Tibial nerve (tissue), 4 donors: ENCODE measurements around the gene TNFAIP2. TPM values are rescaled to one million over a fixed set of nuclear protein-coding genes. Genes with fewer than 3 reads are reported as not detected.

Experiments used
- DNase-seq, 2 donors: peaks; one replicate each; pipeline ENCODE4 v3.0.0-alpha.2; 2019; ENCODE audit warnings: low spot score in 2 of 2
- H3K27ac ChIP-seq, 4 donors: fragments of 200-600 bp; sonication (generic) in 3 of 4; one replicate each; pipeline ENCODE4 v1.5.1; 2017 to 2019; ENCODE audit warnings: mild to moderate bottlenecking in 1 of 4
- H3K27me3 ChIP-seq, 2 donors: fragments of 200-600 bp; sonication (generic) in 1 of 2; one replicate each; pipeline versions ENCODE4 v1.5.1 to v1.6.0; 2017 to 2019
- H3K36me3 ChIP-seq, 3 donors: fragments of 200-600 bp; sonication (generic); one replicate each; pipeline ENCODE4 v1.5.1; 2018 to 2019
- H3K4me1 ChIP-seq, 4 donors: fragments of 200-600 bp; sonication (generic) in 3 of 4; one replicate each; pipeline ENCODE4 v1.5.1; 2017 to 2019
- H3K4me3 ChIP-seq, 4 donors: fragments of 200-600 bp; sonication (generic) in 3 of 4; one replicate each; pipeline ENCODE4 v1.5.1; 2017 to 2019; ENCODE audit warnings: mild to moderate bottlenecking in 1 of 4, moderate library complexity in 1 of 4
- H3K9me3 ChIP-seq, 4 donors: fragments of 200-600 bp; sonication (generic) in 3 of 4; one replicate each; pipeline ENCODE4 v1.5.1; 2017 to 2019
- CTCF ChIP-seq, 5 experiments: fragments of 200-600 bp in 3 of 5; fragments of 450-650 bp in 2 of 5; sonication (generic) in 3 of 5; IDR thresholded peaks; one replicate each; pipeline ENCODE4 v1.5.1; 2016 to 2019; ENCODE audit warnings: antibody characterized with exemption in 5 of 5, mild to moderate bottlenecking in 3 of 5, moderate library complexity in 2 of 5
- EP300 ChIP-seq, 2 donors: sonication (generic); formaldehyde crosslinking; IDR thresholded peaks; one replicate each; pipeline ENCODE4 v1.6.1; 2017; ENCODE audit warnings: antibody characterized with exemption in 2 of 2, mild to moderate bottlenecking in 1 of 2
- POLR2A ChIP-seq, 2 donors: fragments of 450-650 bp; IDR thresholded peaks; one replicate each; pipeline ENCODE4 v1.6.1; 2017; ENCODE audit warnings: antibody characterized with exemption in 2 of 2, mild to moderate bottlenecking in 2 of 2, moderate library complexity in 2 of 2
- WGBS, 2 donors: methylation state at CpG; one replicate each; pipeline ENCODE4 v1.1.5; 2018; 5-methylcytosine and 5-hydroxymethylcytosine counted together
- total RNA-seq, 4 donors: library from RNA; depleted of rRNA; stranded (reverse); fragments of >200 nt; gene quantifications; one replicate each; pipeline ENCODE4 v1.1.0, GENCODE V29; 2016

The TNFAIP2 gene
- total RNA-seq, 4 donors from 2014 or later = 42.9 to 49.4 (median 47.8) TPM

GRCh38 chr14:103134919-103135318 is 11.7 kb downstream of the TNFAIP2 start:
- Histone ChIP-seq H3K9me3 (no peaks in the 10 kb centered on the region), H3K36me3 (peaks cover 0 to 61% (median 0%) of the 10 kb centered on the region in 3 donors), H3K4me3 (no peak overlapping the region), H3K27ac (no peak overlapping the region), H3K4me1 (peaks cover 0 to 32% (median 4%) of the 10 kb centered on the region in 4 donors), H3K27me3 (peaks cover 0 to 11% of the 10 kb centered on the region in 2 donors)
- 89% methylated on average over 14 of the region's 14 CpGs for WGBS, 2 donors
- TF ChIP-seq EP300 (IDR thresholded peaks at IDR 0.05) = no peak
- TF ChIP-seq POLR2A (IDR thresholded peaks at IDR 0.05) = no peak
- TF ChIP-seq CTCF (IDR thresholded peaks at IDR 0.05) = no peak
- no peak for DNase-seq

GRCh38 chr14:103135333-103136260 is 12.3 kb downstream of the TNFAIP2 start:
- H3K27ac ChIP-seq = no peak overlapping the region
- DNase-seq = no peak
- peaks cover 0 to 25% (median 4%) of the 10 kb centered on the region in 4 donors for H3K4me1 ChIP-seq
- WGBS, 2 donors = 78 to 81% methylated on average over 19 to 22 of the region's 26 CpGs
- peaks cover 0 to 16% of the 10 kb centered on the region in 2 donors for H3K27me3 ChIP-seq
- no peak overlapping the region for H3K4me3 ChIP-seq
- TF ChIP-seq POLR2A (IDR thresholded peaks at IDR 0.05) (no peak), EP300 (IDR thresholded peaks at IDR 0.05) (no peak), CTCF (IDR thresholded peaks at IDR 0.05) (no peak)
- H3K36me3 ChIP-seq = peaks cover 0 to 54% (median 0%) of the 10 kb centered on the region in 3 donors
- H3K9me3 ChIP-seq = no peaks in the 10 kb centered on the region

GRCh38 chr14:103136388-103137271 is 13.4 kb downstream of the TNFAIP2 start:
- H3K27ac ChIP-seq = peak overlapping the region in 1 of 4 donors; percentile 18
- peaks cover 0 to 15% (median 4%) of the 10 kb centered on the region in 4 donors for H3K4me1 ChIP-seq
- no peak for DNase-seq
- WGBS, 2 donors = 68 to 82% methylated on average over 20 of the region's 20 CpGs
- H3K9me3 ChIP-seq = no peaks in the 10 kb centered on the region
- H3K27me3 ChIP-seq = peaks cover 0 to 27% of the 10 kb centered on the region in 2 donors
- H3K36me3 ChIP-seq = peaks cover 0 to 46% (median 0%) of the 10 kb centered on the region in 3 donors
- H3K4me3 ChIP-seq = no peak overlapping the region
- TF ChIP-seq POLR2A (IDR thresholded peaks at IDR 0.05) (no peak), CTCF (IDR thresholded peaks at IDR 0.05) (no peak), EP300 (IDR thresholded peaks at IDR 0.05) (no peak)

GRCh38 chr14:103137689-103138300 is 14.5 kb downstream of the TNFAIP2 start:
- Histone ChIP-seq H3K4me1 (peaks cover 0 to 15% (median 4%) of the 10 kb centered on the region in 4 donors), H3K4me3 (no peak overlapping the region), H3K27me3 (peaks cover 0 to 38% of the 10 kb centered on the region in 2 donors), H3K36me3 (peaks cover 0 to 34% (median 0%) of the 10 kb centered on the region in 3 donors), H3K27ac (peak overlapping the region in 1 of 4 donors; percentile 31), H3K9me3 (no peaks in the 10 kb centered on the region)
- no peak for DNase-seq
- TF ChIP-seq EP300 (IDR thresholded peaks at IDR 0.05) (no peak), CTCF (IDR thresholded peaks at IDR 0.05) (no peak), POLR2A (IDR thresholded peaks at IDR 0.05) (no peak)
- 69 to 78% methylated on average over 21 to 22 of the region's 22 CpGs for WGBS, 2 donors
